Ramos (cell line): ENCODE results near the gene VPS26A.

Experiments
- in situ Hi-C: fragments of 300-500 bp; cut with MboI; formaldehyde crosslinking; loops from one replicate; pipeline ENCODE4 v1.14.3; 2022; ENCODE audit warnings: low sequenced_read_pairs; ENCODE audit not compliant: unreplicated experiment

The VPS26A gene

GRCh38 chr10:69123747-69124562 is at the start of gene VPS26A:
Gene VPS26A, plus strand, starts transcription at chr10:69124178. Its CDS starts 100 bp downstream, at chr10:69124278.
- in situ Hi-C loops: no loop called here

- in situ Hi-C loops: no loop called here
Measured at GRCh38 chr10:69074532-69074931, 49.4 kb upstream of the VPS26A start.

GRCh38 chr10:69075431-69075830 is 48.5 kb upstream of the VPS26A start:
- in situ Hi-C loops: no loop called here

- in situ Hi-C loops: no loop called here
Measured at GRCh38 chr10:69078311-69078710, 45.7 kb upstream of the VPS26A start.

- in situ Hi-C loops: no loop called here
Measured at GRCh38 chr10:69080226-69080625, 43.8 kb upstream of the VPS26A start.

- in situ Hi-C loops: no loop called here
Measured at GRCh38 chr10:69086001-69086509, 37.9 kb upstream of the VPS26A start.

GRCh38 chr10:69087590-69088470 is 36.1 kb upstream of the VPS26A start, which contains the start of gene SRGN:
Gene SRGN, plus strand, starts transcription at chr10:69088103. Its CDS starts 55 bp downstream, at chr10:69088158.
- in situ Hi-C loops: no loop called here

GRCh38 chr10:69088471-69088769 is 35.6 kb upstream of the VPS26A start:
- in situ Hi-C loops: no loop called here

GRCh38 chr10:69088801-69089501 is 35.0 kb upstream of the VPS26A start:
- in situ Hi-C loops: no loop called here

- in situ Hi-C loops: no loop called here
Measured at GRCh38 chr10:69089638-69090599, 34.1 kb upstream of the VPS26A start.

- in situ Hi-C loops: no loop called here
Measured at GRCh38 chr10:69090685-69091084, 33.3 kb upstream of the VPS26A start.

GRCh38 chr10:69091143-69091651 is 32.8 kb upstream of the VPS26A start:
- in situ Hi-C loops: no loop called here

GRCh38 chr10:69092959-69093850 is 30.8 kb upstream of the VPS26A start:
- in situ Hi-C loops: no loop called here

- in situ Hi-C loops: no loop called here
Measured at GRCh38 chr10:69093933-69094332, 30.0 kb upstream of the VPS26A start.

- in situ Hi-C loops: no loop called here
Measured at GRCh38 chr10:69096045-69096444, 27.9 kb upstream of the VPS26A start.

GRCh38 chr10:69097729-69098128 is 26.2 kb upstream of the VPS26A start:
- in situ Hi-C loops: no loop called here

GRCh38 chr10:69100136-69100872 is 23.7 kb upstream of the VPS26A start:
- in situ Hi-C loops: no loop called here
